H1 (cell line): ENCODE data around the gene NAV2. TPM values are rescaled to one million over a fixed set of nuclear protein-coding genes. Genes with fewer than 3 reads are reported as not detected.

Experiments
- CTCF ChIA-PET: fragments of 300-600 bp; sonication (Branson Sonifier 250); formaldehyde crosslinking; loops from one replicate; lab custom pipeline; 2021; ENCODE audit not compliant: partially characterized antibody; lab: Charles Lee
- POLR2A ChIA-PET: fragments of 300-600 bp; sonication (Branson Sonifier 250); formaldehyde crosslinking; loops from one replicate; lab custom pipeline; 2021; ENCODE audit warnings: inconsistent platforms; ENCODE audit not compliant: partially characterized antibody; lab: Charles Lee
- DNase-seq, 2 experiments: peaks; one replicate each; pipeline versions ENCODE4 v3.0.0 to v3.0.0-alpha.2; 2010 to 2022; ENCODE audit warnings: low spot score in 2 of 2, low read depth in 1 of 2, mixed read lengths in 1 of 2
- FAIRE-seq: peaks from 2 replicates; lab custom pipeline; 2011; peaks lifted over from hg19 to GRCh38; lab: Jason Lieb, UNC
- H2AFZ ChIP-seq: 2 replicates; pipeline ENCODE4 v1.8.1; 2012; ENCODE audit warnings: low read length, inconsistent platforms
- H2AK5ac ChIP-seq: 2 replicates; pipeline ENCODE4 v1.6.1; 2013; ENCODE audit warnings: low read depth, low read length
- H2BK120ac ChIP-seq: replicated peaks from 2 replicates; pipeline ENCODE3; 2013; ENCODE audit warnings: low read depth, low read length, inconsistent platforms
- H2BK12ac ChIP-seq: 2 replicates; pipeline ENCODE4 v1.6.1; 2013; ENCODE audit warnings: low read depth, low read length
- H2BK15ac ChIP-seq: 2 replicates; pipeline ENCODE4 v1.6.1; 2013; ENCODE audit warnings: low read length
- H2BK20ac ChIP-seq: 2 replicates; pipeline ENCODE4 v1.6.1; 2013; ENCODE audit warnings: low read length
- H2BK5ac ChIP-seq: 2 replicates; pipeline ENCODE4 v1.6.1; 2013; ENCODE audit warnings: low read depth, low read length
- H3K14ac ChIP-seq: 2 replicates; pipeline ENCODE4 v1.6.1; 2013; ENCODE audit warnings: inconsistent platforms; ENCODE audit not compliant: insufficient read length
- H3K18ac ChIP-seq: 2 replicates; pipeline ENCODE4 v1.6.1; 2013; ENCODE audit warnings: low read length; ENCODE audit errors: extremely low read depth
- H3K23ac ChIP-seq: 2 replicates; pipeline ENCODE4 v1.6.1; 2013; ENCODE audit warnings: inconsistent platforms; ENCODE audit not compliant: insufficient read length
- H3K23me2 ChIP-seq: 2 replicates; pipeline ENCODE4 v1.6.1; 2013; ENCODE audit warnings: low read depth, low read length
- H3K27ac ChIP-seq: 2 replicates; pipeline ENCODE4 v1.6.1; 2011; ENCODE audit warnings: low read depth, low read length, inconsistent platforms
- H3K27me3 ChIP-seq, 4 experiments: replicated peaks in 1 of 4; 1 replicate in 1 of 4; 2 replicates in 3 of 4; pipeline versions ENCODE4 v1.6.1 to v1.8.1; 2011 to 2013; ENCODE audit warnings: low read length in 3 of 4, mild to moderate bottlenecking in 3 of 4, inconsistent platforms in 2 of 4, mixed read lengths in 2 of 4, moderate library complexity in 1 of 4; ENCODE audit not compliant: control insufficient read depth in 3 of 4, insufficient read depth in 3 of 4; ENCODE audit errors: extremely low read depth in 1 of 4
- H3K36me3 ChIP-seq, 4 experiments: 2 replicates each; pipeline versions ENCODE4 v1.6.1 to v1.8.1; 2011 to 2013; ENCODE audit warnings: mild to moderate bottlenecking in 4 of 4, low read length in 3 of 4, moderate library complexity in 2 of 4, control low read depth in 1 of 4, inconsistent platforms in 1 of 4; ENCODE audit not compliant: insufficient read depth in 4 of 4, control insufficient read depth in 2 of 4
- H3K4ac ChIP-seq: replicated peaks from 2 replicates; pipeline ENCODE3; 2013; ENCODE audit warnings: low read length, low read depth, mixed read lengths, inconsistent platforms; ENCODE audit not compliant: insufficient read length
- H3K4me1 ChIP-seq, 4 experiments: replicated peaks in 1 of 4; 1 replicate in 1 of 4; 2 replicates in 3 of 4; pipeline versions ENCODE4 v1.6.1 to v1.8.1; 2011 to 2013; ENCODE audit warnings: low read length in 3 of 4, inconsistent platforms in 2 of 4, mixed read lengths in 1 of 4; ENCODE audit not compliant: insufficient read depth in 4 of 4, control insufficient read depth in 3 of 4
- H3K4me2 ChIP-seq, 2 experiments: 2 replicates each; pipeline versions ENCODE4 v1.6.1 to v1.8.1; 2011 to 2013; ENCODE audit warnings: low read depth in 2 of 2, low read length in 2 of 2, control low read depth in 1 of 2, inconsistent platforms in 1 of 2, mild to moderate bottlenecking in 1 of 2; ENCODE audit not compliant: insufficient read depth in 1 of 2
- H3K4me3 ChIP-seq, 4 experiments: fragments of 200-600, 300-600 bp in 1 of 4; sonication (generic), shearing (Covaris generic), sonication (Bioruptor Twin) in 1 of 4; 2 replicates each; pipeline versions ENCODE4 v1.5.1 to v1.8.1; 2011 to 2016; ENCODE audit warnings: low read length in 4 of 4, low read depth in 3 of 4, control low read depth in 2 of 4, inconsistent platforms in 2 of 4, mild to moderate bottlenecking in 2 of 4, mixed read lengths in 1 of 4, moderate library complexity in 1 of 4; ENCODE audit not compliant: insufficient read depth in 2 of 4; ENCODE audit errors: extremely low read depth in 1 of 4
- H3K56ac ChIP-seq: replicated peaks from 2 replicates; pipeline ENCODE3; 2013; ENCODE audit warnings: low read depth, mild to moderate bottlenecking, mixed read lengths, low read length, inconsistent platforms; ENCODE audit not compliant: insufficient read length
- H3K79me1 ChIP-seq: 2 replicates; pipeline ENCODE4 v1.6.1; 2013; ENCODE audit warnings: low read depth, low read length, control low read depth
- H3K79me2 ChIP-seq, 2 experiments: 2 replicates each; pipeline versions ENCODE4 v1.6.1 to v1.8.1; 2012 to 2013; ENCODE audit warnings: low read length in 2 of 2, mild to moderate bottlenecking in 2 of 2, inconsistent platforms in 1 of 2; ENCODE audit not compliant: insufficient read depth in 2 of 2, control insufficient read depth in 1 of 2
- H3K9ac ChIP-seq, 4 experiments: replicated peaks in 1 of 4; 1 replicate in 1 of 4; 2 replicates in 3 of 4; pipeline versions ENCODE4 v1.6.1 to v1.8.1; 2011 to 2013; ENCODE audit warnings: low read depth in 3 of 4, low read length in 3 of 4, control low read depth in 2 of 4, mild to moderate bottlenecking in 2 of 4, moderate library complexity in 2 of 4, inconsistent platforms in 1 of 4; ENCODE audit errors: extremely low read depth in 1 of 4
- H3K9me3 ChIP-seq, 2 experiments: 2 replicates each; pipeline versions ENCODE4 v1.6.1 to v1.8.1; 2012 to 2013; ENCODE audit warnings: mild to moderate bottlenecking in 2 of 2, moderate library complexity in 2 of 2, control low read depth in 1 of 2, inconsistent platforms in 1 of 2, low read depth in 1 of 2, low read length in 1 of 2, mixed read lengths in 1 of 2; ENCODE audit not compliant: insufficient read depth in 2 of 2
- H4K20me1 ChIP-seq, 2 experiments: replicated peaks in 1 of 2; 2 replicates each; pipeline versions ENCODE3 to v1.8.1; 2011 to 2013; ENCODE audit warnings: inconsistent platforms in 2 of 2, low read length in 2 of 2, mild to moderate bottlenecking in 1 of 2; ENCODE audit not compliant: insufficient read depth in 2 of 2, control insufficient read depth in 1 of 2
- H4K5ac ChIP-seq: 2 replicates; pipeline ENCODE4 v1.6.1; 2013; ENCODE audit warnings: low read length, low read depth, mixed read lengths, inconsistent platforms; ENCODE audit not compliant: insufficient read length
- H4K8ac ChIP-seq: 2 replicates; pipeline ENCODE4 v1.8.0; 2013; ENCODE audit warnings: mild to moderate bottlenecking, moderate library complexity, low read length, inconsistent platforms; ENCODE audit not compliant: insufficient read depth; ENCODE audit errors: extremely low read depth
- H4K91ac ChIP-seq: replicated peaks from 2 replicates; pipeline ENCODE3; 2013; ENCODE audit warnings: low read length, mixed read lengths, inconsistent platforms; ENCODE audit not compliant: insufficient read length
- BCL11A ChIP-seq, 2 experiments: IDR thresholded peaks; one replicate each; pipeline ENCODE4 v1.6.1; 2011; ENCODE audit warnings: low read depth in 2 of 2, low read length in 2 of 2, mild to moderate bottlenecking in 2 of 2
- POU5F1 ChIP-seq: IDR thresholded peaks from 2 replicates; pipeline ENCODE4 v1.6.1; 2011; ENCODE audit warnings: low read depth, mild to moderate bottlenecking, low read length, moderate library complexity
- TEAD4 ChIP-seq: IDR thresholded peaks from 2 replicates; pipeline ENCODE4 v1.6.1; 2012; ENCODE audit warnings: low read depth, low read length, inconsistent platforms, mixed read lengths
- WGBS, 2 experiments: shearing (Covaris generic) in 1 of 2; methylation state at CpG; one replicate each; pipeline versions ENCODE4 v1.1.6 to v1.1.7; 2013 to 2015; ENCODE audit warnings: low lambda C conversion rate in 2 of 2, mixed read lengths in 2 of 2, inconsistent platforms in 1 of 2, low coverage in 1 of 2, missing lambda C conversion rate in 1 of 2; ENCODE audit not compliant: insufficient replicate concordance in 2 of 2, insufficient coverage in 1 of 2, insufficient read length in 1 of 2; ENCODE audit errors: extremely low coverage in 1 of 2, missing lambda C conversion rate in 1 of 2; 5-methylcytosine and 5-hydroxymethylcytosine counted together
- polyA plus RNA-seq, 7 experiments: library from polyadenylated mRNA; depleted of rRNA in 3 of 7; stranded (reverse) in 5 of 7; unstranded in 2 of 7; fragments of >200 nt in 5 of 7; fragments of 200-250 nt in 2 of 7; gene quantifications; 1 replicate in 5 of 7; 2 replicates in 1 of 7; 4 replicates in 1 of 7; pipeline versions ENCODE4 v1.2.1 to v1.2.3, GENCODE V29; 2011 to 2013; ENCODE audit warnings: missing spikeins in 2 of 7, mixed read lengths in 2 of 7
- total RNA-seq: library from RNA; stranded (reverse); fragmentation: NEBNext Ultra II Directional; extraction: Animal tissue kit (Norgen Biotek cat#: 25700); gene quantifications from 2 replicates; pipeline ENCODE4 v1.2.1, GENCODE V29; 2021
- TF ChIP-seq, protein P1 (sequence below): IDR thresholded peaks from 2 replicates; pipeline ENCODE4 v1.6.1; 2012; ENCODE audit warnings: inconsistent platforms
- TF ChIP-seq, protein P2 (sequence below): IDR thresholded peaks from 2 replicates; pipeline ENCODE4 v1.6.1; 2012; ENCODE audit warnings: inconsistent platforms

Gene NAV2
- total and polyA plus RNA-seq, 2 of the 8 experiments (the other 6 are each of a cell fraction or from before 2014, with no cell fraction given) = 35.6 to 73.6 TPM

DNA sequence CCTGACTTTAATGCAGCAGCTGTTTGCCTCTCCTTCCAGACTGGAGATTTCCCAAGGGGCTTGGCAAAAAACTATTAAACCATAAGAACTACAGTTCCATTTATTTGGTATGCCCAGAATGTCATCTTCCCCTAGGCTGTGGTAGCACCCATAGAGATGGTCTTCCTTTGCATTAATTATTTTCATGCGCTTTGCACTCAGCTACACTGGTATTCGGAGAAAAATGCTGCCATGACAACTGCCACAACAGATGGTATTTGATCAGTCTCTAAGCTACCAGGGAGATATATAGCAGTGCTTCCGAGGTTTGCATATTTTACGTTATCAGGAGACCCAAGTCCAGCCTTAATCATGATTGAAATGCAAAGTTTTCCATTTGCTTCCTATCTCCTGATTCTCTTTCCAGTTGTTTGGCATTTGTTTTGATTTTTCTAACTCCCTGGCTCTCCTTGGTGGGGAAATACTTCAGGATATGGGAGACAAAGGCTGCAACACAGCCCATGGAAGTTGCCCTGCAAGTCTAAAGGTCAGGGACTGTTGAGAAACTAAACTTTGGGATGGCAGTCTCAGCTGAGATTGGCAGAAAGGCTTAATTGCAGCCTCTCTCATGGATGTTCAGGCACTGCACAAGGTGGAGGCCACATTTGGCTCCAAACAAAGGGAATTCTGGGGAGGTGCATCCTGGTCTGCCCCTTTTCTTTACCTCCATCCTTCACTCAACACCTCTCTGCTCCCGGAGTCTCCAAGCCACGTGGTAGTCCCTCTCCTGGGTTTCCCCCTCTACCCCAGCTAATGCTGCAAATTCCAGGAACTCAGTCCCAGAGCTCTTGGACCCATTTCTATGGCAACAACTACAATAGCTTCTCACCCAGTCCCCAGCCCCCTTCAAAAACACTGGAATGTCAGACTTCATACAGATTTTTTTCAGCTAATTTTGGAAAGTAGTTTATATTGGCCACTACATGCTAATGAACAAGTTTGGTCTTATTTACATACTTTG lies 151.8 kb downstream of the NAV2 start:
- TF ChIP-seq, protein P1, sequence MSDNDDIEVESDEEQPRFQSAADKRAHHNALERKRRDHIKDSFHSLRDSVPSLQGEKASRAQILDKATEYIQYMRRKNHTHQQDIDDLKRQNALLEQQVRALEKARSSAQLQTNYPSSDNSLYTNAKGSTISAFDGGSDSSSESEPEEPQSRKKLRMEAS = peak; percentile 49
- no peak for TF ChIP-seq BCL11A (IDR thresholded peaks at IDR 0.05; ENCODE audit: low read depth in 2 of 2, low read length in 2 of 2)
- no peak for TF ChIP-seq POU5F1
- TF ChIP-seq, protein P2, sequence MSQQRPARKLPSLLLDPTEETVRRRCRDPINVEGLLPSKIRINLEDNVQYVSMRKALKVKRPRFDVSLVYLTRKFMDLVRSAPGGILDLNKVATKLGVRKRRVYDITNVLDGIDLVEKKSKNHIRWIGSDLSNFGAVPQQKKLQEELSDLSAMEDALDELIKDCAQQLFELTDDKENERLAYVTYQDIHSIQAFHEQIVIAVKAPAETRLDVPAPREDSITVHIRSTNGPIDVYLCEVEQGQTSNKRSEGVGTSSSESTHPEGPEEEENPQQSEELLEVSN = peak; percentile 67; the same call in 1 of the 2 replicates
- TF ChIP-seq TEAD4 = 0 out of 2 replicates have a peak, but pooled peaks have one; percentile 21
- TF ChIP-seq, all 59 proteins: peak for 3
- Histone ChIP-seq H2BK5ac (0 out of 2 replicates have a peak overlapping the region, but pooled peaks have one; percentile 26), H2AFZ (no peak overlapping the region), H2BK15ac (peak overlapping the region; percentile 77), H2AK5ac (0 out of 2 replicates have a peak overlapping the region, but pooled peaks have one; percentile 17), H4K91ac (peak overlapping the region; percentile 22), H2BK12ac (peak overlapping the region; percentile 41; the same call in 1 of the 2 replicates), H3K4me2 (no peak overlapping the region), H3K4ac (no peak overlapping the region), H3K23ac (no peak overlapping the region), H3K23me2 (no peaks in the 10 kb centered on the region), H3K4me1 (peaks cover 4 to 28% (median 10%) of the 10 kb centered on the region in 4 experiments), H3K36me3 (peaks cover 0 to 9% (median 4%) of the 10 kb centered on the region in 4 experiments; a peak in 3 of 8 replicates), H4K20me1 (no peaks in the 10 kb centered on the region), H3K9ac (no peak overlapping the region), H3K56ac (no peak overlapping the region), H3K14ac (no peak overlapping the region), H4K5ac (no peak overlapping the region), H3K27me3 (no peaks in the 10 kb centered on the region), H2BK120ac (no peak overlapping the region), H3K27ac (no peak overlapping the region), H3K9me3 (no peaks in the 10 kb centered on the region), H3K79me1 (peaks cover 5% of the 10 kb centered on the region; the same call in 1 of the 2 replicates), H3K4me3 (no peak overlapping the region), H3K79me2 (peaks cover 0 to 27% of the 10 kb centered on the region in 2 experiments; a peak in 2 of 4 replicates), H2BK20ac (no peak overlapping the region), H4K8ac (no peak overlapping the region), H3K18ac (peak overlapping the region; percentile 29; the same call in 1 of the 2 replicates)
- POLR2A ChIA-PET = interaction anchor here (0.8 to 1.7 kb wide), 3 partner anchors 12 to 46 kb away, joined by 3 to 6 read pairs (median 3); no protein-coding TSS in a partner anchor
- 80% methylated on average over 6 of the region's 6 CpGs; no CpG with 5 or more reads in 1 of the 2 experiments for WGBS, 2 experiments
- FAIRE-seq = peak; percentile 13
- DNase-seq = no peak
- CTCF ChIA-PET = interaction anchor here (0.5 to 1.6 kb wide), 4 partner anchors 13 to 50 kb away, joined by 3 to 5 read pairs (median 3); no protein-coding TSS in a partner anchor
